SK-N-SH (cell line): Measurements from ENCODE around the gene MANEAL. TPM values are rescaled to one million over a fixed set of nuclear protein-coding genes. Genes with fewer than 3 reads are reported as not detected.
A peak's percentile ranks its signal among the peaks of the same experiment; 100 is the strongest.

Source experiments
- CTCF ChIA-PET: fragments of 300-600, 350-600 bp; formaldehyde crosslinking; extraction: SDS; loops from one replicate; lab custom pipeline; 2021; lab: Yijun Ruan, JAX
- POLR2A ChIA-PET: fragments of 350-600 bp; sonication (Branson Sonifier 250); formaldehyde crosslinking; extraction: SDS; loops from one replicate; lab custom pipeline; 2020; ENCODE audit warnings: antibody characterized with exemption, inconsistent platforms; lab: Yijun Ruan, JAX
- DNase-seq: peaks from one replicate; pipeline ENCODE4 v3.0.0; 2012
- H2AFZ ChIP-seq: fragments of 200-600 bp; sonication (generic); 2 replicates; pipeline ENCODE4 v1.8.1; 2016; ENCODE audit warnings: antibody characterized with exemption, mild to moderate bottlenecking, low read depth
- H3F3A ChIP-seq: fragments of 200-600 bp; sonication (generic); replicated peaks from 2 replicates; pipeline ENCODE3; 2016; ENCODE audit warnings: antibody characterized with exemption, mild to moderate bottlenecking; ENCODE audit not compliant: insufficient read depth
- H3K27ac ChIP-seq, 2 experiments: fragments of 200-500 bp in 1 of 2; fragments of 200-600 bp in 1 of 2; sonication (Bioruptor generic) in 1 of 2; sonication (generic), shearing (Covaris generic) in 1 of 2; 2 replicates each; pipeline versions ENCODE4 v1.5.1 to v1.6.1; 2014 to 2016; ENCODE audit warnings: low read depth in 2 of 2, inconsistent platforms in 1 of 2, low read length in 1 of 2, mild to moderate bottlenecking in 1 of 2, mixed read lengths in 1 of 2
- H3K27me3 ChIP-seq: fragments of 200-600 bp; sonication (generic), shearing (Covaris generic); 2 replicates; pipeline ENCODE4 v1.6.1; 2016; ENCODE audit warnings: mixed run types; ENCODE audit not compliant: insufficient read depth
- H3K36me3 ChIP-seq, 2 experiments: fragments of 200-500 bp in 1 of 2; fragments of 200-600 bp in 1 of 2; sonication (Bioruptor generic) in 1 of 2; sonication (generic) in 1 of 2; replicated peaks in 1 of 2; 2 replicates each; pipeline versions ENCODE3 to v1.5.1; 2014 to 2016; ENCODE audit warnings: low read length in 1 of 2, mild to moderate bottlenecking in 1 of 2; ENCODE audit not compliant: insufficient read depth in 2 of 2, control insufficient read depth in 1 of 2
- H3K4me1 ChIP-seq, 2 experiments: fragments of 200-500 bp in 1 of 2; fragments of 200-600 bp in 1 of 2; sonication (Bioruptor generic) in 1 of 2; sonication (generic), shearing (Covaris generic) in 1 of 2; 2 replicates each; pipeline versions ENCODE4 v1.5.1 to v1.6.1; 2014 to 2016; ENCODE audit warnings: low read depth in 1 of 2, low read length in 1 of 2, mixed run types in 1 of 2; ENCODE audit not compliant: insufficient read depth in 2 of 2, control insufficient read depth in 1 of 2
- H3K4me2 ChIP-seq: fragments of 200-600 bp; sonication (generic), shearing (Covaris generic); 2 replicates; pipeline ENCODE4 v1.6.1; 2017; ENCODE audit warnings: mixed run types
- H3K4me3 ChIP-seq, 2 experiments: fragments of 200-500 bp in 1 of 2; fragments of 200-600 bp in 1 of 2; sonication (Bioruptor generic) in 1 of 2; sonication (generic), shearing (Covaris generic) in 1 of 2; 2 replicates each; pipeline versions ENCODE4 v1.5.1 to v1.8.1; 2014 to 2016; ENCODE audit warnings: low read depth in 2 of 2, inconsistent platforms in 1 of 2, low read length in 1 of 2, mild to moderate bottlenecking in 1 of 2, mixed read lengths in 1 of 2, moderate library complexity in 1 of 2
- H3K79me2 ChIP-seq: fragments of 200-600 bp; sonication (generic); 2 replicates; pipeline ENCODE4 v1.8.1; 2017; ENCODE audit warnings: mild to moderate bottlenecking; ENCODE audit not compliant: insufficient read depth
- H3K9ac ChIP-seq: fragments of 200-600 bp; sonication (generic); 2 replicates; pipeline ENCODE4 v1.6.1; 2017; ENCODE audit warnings: mixed run types
- H3K9me2 ChIP-seq: fragments of 200-600 bp; sonication (generic); 2 replicates; pipeline ENCODE4 v1.6.1; 2017; ENCODE audit warnings: mixed run types
- H3K9me3 ChIP-seq: fragments of 200-600 bp; sonication (generic); 2 replicates; pipeline ENCODE4 v1.6.1; 2017; ENCODE audit warnings: mixed run types, mild to moderate bottlenecking, moderate library complexity
- H4K20me1 ChIP-seq: fragments of 200-600 bp; sonication (generic); 2 replicates; pipeline ENCODE4 v1.6.1; 2017; ENCODE audit warnings: mild to moderate bottlenecking, mixed run types; ENCODE audit not compliant: insufficient read depth
- CTCF ChIP-seq: fragments of 200-600 bp; sonication (generic); IDR thresholded peaks from 2 replicates; pipeline ENCODE4 v1.6.1; 2017; ENCODE audit warnings: antibody characterized with exemption, mild to moderate bottlenecking, moderate library complexity
- EP300 ChIP-seq, 2 experiments: IDR thresholded peaks; 2 replicates each; pipeline versions ENCODE4 v1.4.0 to v1.6.1; 2012; ENCODE audit warnings: borderline replicate concordance in 1 of 2, low read depth in 1 of 2, low read length in 1 of 2
- EZH2phosphoT487 ChIP-seq: fragments of 200-600 bp; sonication (generic); IDR thresholded peaks from 2 replicates; pipeline ENCODE4 v1.6.1; 2017; ENCODE audit warnings: low read depth, mixed run types, mild to moderate bottlenecking, antibody characterized with exemption, moderate library complexity, borderline replicate concordance
- FOXJ3 ChIP-seq: sonication (generic); formaldehyde crosslinking; IDR thresholded peaks from 2 replicates; pipeline ENCODE4 v1.5.1; 2020; ENCODE audit warnings: mild to moderate bottlenecking, missing genetic modification reagents
- GABPA ChIP-seq: IDR thresholded peaks from 2 replicates; pipeline ENCODE4 v1.4.0; 2012; ENCODE audit warnings: low read depth, mild to moderate bottlenecking
- MXI1 ChIP-seq: IDR thresholded peaks from 2 replicates; pipeline ENCODE4 v1.6.1; 2012; ENCODE audit warnings: mild to moderate bottlenecking, low read depth, low read length, improper control_type of control experiment
- NFIC ChIP-seq: IDR thresholded peaks from 2 replicates; pipeline ENCODE4 v1.4.0; 2012; ENCODE audit warnings: borderline replicate concordance
- POLR2AphosphoS5 ChIP-seq: IDR thresholded peaks from 2 replicates; pipeline ENCODE4 v1.6.1; 2012; ENCODE audit warnings: low read depth, low read length
- RAD21 ChIP-seq: IDR thresholded peaks from 2 replicates; pipeline ENCODE4 v1.6.1; 2012; ENCODE audit warnings: mild to moderate bottlenecking, low read length
- RXRA ChIP-seq: IDR thresholded peaks from 2 replicates; pipeline ENCODE4 v1.4.0; 2012; ENCODE audit warnings: low read depth, mild to moderate bottlenecking, borderline replicate concordance
- SMC3 ChIP-seq: IDR thresholded peaks from 2 replicates; pipeline ENCODE4 v1.6.1; 2012; ENCODE audit warnings: low read depth, low read length, improper control_type of control experiment
- USF1 ChIP-seq: IDR thresholded peaks from 2 replicates; pipeline ENCODE4 v1.4.0; 2012; ENCODE audit warnings: low read depth, borderline replicate concordance
- USF2 ChIP-seq: fragments of 150-350 bp; IDR thresholded peaks from 2 replicates; pipeline ENCODE4 v1.6.1; 2017; ENCODE audit warnings: antibody characterized with exemption, low read length, low read depth, borderline replicate concordance
- WGBS: methylation state at CpG from one replicate; pipeline ENCODE4 v1.1.6; 2017; ENCODE audit warnings: low lambda C conversion rate; 5-methylcytosine and 5-hydroxymethylcytosine counted together
- polyA plus RNA-seq, 3 experiments: library from polyadenylated mRNA; depleted of rRNA; stranded (reverse); fragments of >200 nt; gene quantifications; 2 replicates each; pipeline ENCODE4 v1.2.3, GENCODE V29; 2012

MANEAL gene
- polyA plus RNA-seq, 1 of the 3 experiments (the other 2 are of a cell fraction), result 2.7 TPM

- Histone ChIP-seq H3K9me2 (no peaks in the 10 kb centered on the region), H3K9ac (no peak overlapping the region), H3K36me3 (no peaks in the 10 kb centered on the region), H3K79me2 (no peaks in the 10 kb centered on the region), H3K4me2 (peak overlapping the region; percentile 24; the same call in 1 of the 2 replicates), H3K27me3 (peaks cover 40% of the 10 kb centered on the region), H3K4me3 (peak overlapping the region in 1 of 2 experiments; percentile 42; a peak in 2 of 4 replicates), H3K4me1 (peaks cover 0 to 13% of the 10 kb centered on the region in 2 experiments; a peak in 1 of 4 replicates), H3K27ac (no peak overlapping the region), H2AFZ (no peak overlapping the region), H3F3A (no peaks in the 10 kb centered on the region), H4K20me1 (0 out of 2 replicates have a peak, but pooled peaks cover 3% of the 10 kb centered on the region), H3K9me3 (no peaks in the 10 kb centered on the region)
- TF ChIP-seq USF1, result no peak
- peak; percentile 62 for TF ChIP-seq MXI1
- no peak for TF ChIP-seq GABPA
- TF ChIP-seq USF2, result no peak
- no peak; the same call in 1 of the 2 replicates for TF ChIP-seq SMC3
- no peak for TF ChIP-seq POLR2AphosphoS5
- no peak for TF ChIP-seq RXRA
- TF ChIP-seq RAD21, result peak; percentile 58
- no peak for TF ChIP-seq NFIC
- TF ChIP-seq EZH2phosphoT487, result no peak
- no peak for TF ChIP-seq FOXJ3 (CRISPR knock-in tag)
- TF ChIP-seq CTCF, result 0 out of 2 replicates have a peak, but pooled peaks have one; percentile 9
- TF ChIP-seq EP300 (IDR thresholded peaks at IDR 0.05; ENCODE audit: borderline replicate concordance in 1 of 2, low read depth in 1 of 2, low read length in 1 of 2), result no peak
- peak; percentile 67 for DNase-seq
- 4% methylated on average over 16 of the region's 27 CpGs for WGBS
- CTCF ChIA-PET, result interaction anchor here (0.6 to 2.4 kb wide), 20 partner anchors 9 to 252 kb away, joined by 3 to 11 read pairs (median 3); partner anchors contain the start of genes C1orf122, MEAF6, MTF1 and YRDC
- POLR2A ChIA-PET, result interaction anchor here (0.6 to 2.1 kb wide), 5 partner anchors 29 to 1145 kb away, joined by 3 to 6 read pairs (median 5); partner anchors contain the start of genes C1orf122, CDCA8 and YRDC
These were observed 27.6 kb upstream of the MANEAL start for GRCh38 chr1:37765916-37766664.
